Breast epithelium (tissue), 4 donors: Measurements from ENCODE around the gene CAPN1. TPM values are rescaled to one million over a fixed set of nuclear protein-coding genes. Genes with fewer than 3 reads are reported as not detected.

ENCODE experiments used
- DNase-seq, 2 donors: peaks; one replicate each; pipeline ENCODE4 v3.0.0-alpha.2; 2019; ENCODE audit warnings: low spot score in 2 of 2
- H3K27ac ChIP-seq, 2 donors: fragments of 200-600 bp; sonication (generic) in 1 of 2; one replicate each; pipeline ENCODE4 v1.5.1; 2016 to 2019; ENCODE audit warnings: mild to moderate bottlenecking in 1 of 2
- H3K27me3 ChIP-seq, 2 donors: fragments of 200-600 bp; sonication (generic) in 1 of 2; one replicate each; pipeline versions ENCODE4 v1.5.1 to v1.6.0; 2017 to 2019; ENCODE audit warnings: control low read depth in 1 of 2, mild to moderate bottlenecking in 1 of 2
- H3K36me3 ChIP-seq: fragments of 200-600 bp; one replicate; pipeline ENCODE4 v1.5.1; 2019
- H3K4me1 ChIP-seq, 2 donors: fragments of 200-600 bp; sonication (generic); one replicate each; pipeline ENCODE4 v1.5.1; 2016 to 2019; ENCODE audit warnings: control low read depth in 1 of 2
- H3K4me3 ChIP-seq, 3 donors: fragments of 200-600 bp; sonication (generic); 1 replicate in 2 of 3; 2 replicates in 1 of 3; pipeline ENCODE4 v1.5.1; 2016 to 2019; ENCODE audit warnings: mild to moderate bottlenecking in 3 of 3, moderate library complexity in 2 of 3
- H3K9me3 ChIP-seq, 2 donors: fragments of 200-600 bp; sonication (generic) in 1 of 2; one replicate each; pipeline ENCODE4 v1.5.1; 2016 to 2019; ENCODE audit warnings: control low read depth in 1 of 2
- POLR2A ChIP-seq: fragments of 450-650 bp; IDR thresholded peaks from one replicate; pipeline ENCODE4 v1.6.1; 2016; ENCODE audit warnings: antibody characterized with exemption, mild to moderate bottlenecking, moderate library complexity
- POLR2AphosphoS5 ChIP-seq, 3 donors: sonication (generic); formaldehyde crosslinking; IDR thresholded peaks; one replicate each; pipeline ENCODE4 v1.6.1; 2017; ENCODE audit warnings: antibody characterized with exemption in 3 of 3
- intact Hi-C: fragments of 100-400 bp; cut with DNase I; formaldehyde crosslinking; loops from one replicate; pipeline ENCODE4 v1.15.1; 2023; ENCODE audit warnings: low total_unique reads
- total RNA-seq, 3 donors: library from RNA; depleted of rRNA; stranded (reverse); fragments of >200 nt; gene quantifications; one replicate each; pipeline ENCODE4 v1.1.0, GENCODE V29; 2016
- TF ChIP-seq, protein P1 (sequence below), 3 donors: fragments of 450-650 bp; IDR thresholded peaks; one replicate each; pipeline ENCODE4 v1.5.1; 2016 to 2017; ENCODE audit warnings: antibody characterized with exemption in 3 of 3, mild to moderate bottlenecking in 3 of 3, moderate library complexity in 3 of 3

The CAPN1 gene
- total RNA-seq, 3 donors from 2014 or later: 112 to 167 (median 140) TPM

DNA sequence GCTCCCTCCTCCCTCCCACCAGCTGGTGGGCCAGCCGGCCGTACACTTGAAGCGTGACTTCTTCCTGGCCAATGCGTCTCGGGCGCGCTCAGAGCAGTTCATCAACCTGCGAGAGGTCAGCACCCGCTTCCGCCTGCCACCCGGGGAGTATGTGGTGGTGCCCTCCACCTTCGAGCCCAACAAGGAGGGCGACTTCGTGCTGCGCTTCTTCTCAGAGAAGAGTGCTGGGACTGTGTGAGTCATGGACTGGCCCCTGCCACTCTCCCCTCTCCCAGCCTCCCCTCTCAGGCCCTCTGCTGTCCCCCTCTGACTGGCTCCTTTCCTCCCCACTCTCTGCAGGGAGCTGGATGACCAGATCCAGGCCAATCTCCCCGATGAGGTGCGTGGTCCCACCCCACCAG lies 24.7 kb downstream of the CAPN1 start:
- Histone ChIP-seq H3K27ac (no peak overlapping the region), H3K4me3 (no peak overlapping the region), H3K27me3 (no peaks in the 10 kb centered on the region), H3K9me3 (no peaks in the 10 kb centered on the region), H3K4me1 (no peaks in the 10 kb centered on the region), H3K36me3 (peaks cover 17% of the 10 kb centered on the region)
- intact Hi-C loops: no loop called here
- DNase-seq: no peak
- TF ChIP-seq, protein P1, sequence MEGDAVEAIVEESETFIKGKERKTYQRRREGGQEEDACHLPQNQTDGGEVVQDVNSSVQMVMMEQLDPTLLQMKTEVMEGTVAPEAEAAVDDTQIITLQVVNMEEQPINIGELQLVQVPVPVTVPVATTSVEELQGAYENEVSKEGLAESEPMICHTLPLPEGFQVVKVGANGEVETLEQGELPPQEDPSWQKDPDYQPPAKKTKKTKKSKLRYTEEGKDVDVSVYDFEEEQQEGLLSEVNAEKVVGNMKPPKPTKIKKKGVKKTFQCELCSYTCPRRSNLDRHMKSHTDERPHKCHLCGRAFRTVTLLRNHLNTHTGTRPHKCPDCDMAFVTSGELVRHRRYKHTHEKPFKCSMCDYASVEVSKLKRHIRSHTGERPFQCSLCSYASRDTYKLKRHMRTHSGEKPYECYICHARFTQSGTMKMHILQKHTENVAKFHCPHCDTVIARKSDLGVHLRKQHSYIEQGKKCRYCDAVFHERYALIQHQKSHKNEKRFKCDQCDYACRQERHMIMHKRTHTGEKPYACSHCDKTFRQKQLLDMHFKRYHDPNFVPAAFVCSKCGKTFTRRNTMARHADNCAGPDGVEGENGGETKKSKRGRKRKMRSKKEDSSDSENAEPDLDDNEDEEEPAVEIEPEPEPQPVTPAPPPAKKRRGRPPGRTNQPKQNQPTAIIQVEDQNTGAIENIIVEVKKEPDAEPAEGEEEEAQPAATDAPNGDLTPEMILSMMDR (IDR thresholded peaks at IDR 0.05): no peak
- TF ChIP-seq POLR2A (no peak), POLR2AphosphoS5 (IDR thresholded peaks at IDR 0.05) (no peak)

DNA sequence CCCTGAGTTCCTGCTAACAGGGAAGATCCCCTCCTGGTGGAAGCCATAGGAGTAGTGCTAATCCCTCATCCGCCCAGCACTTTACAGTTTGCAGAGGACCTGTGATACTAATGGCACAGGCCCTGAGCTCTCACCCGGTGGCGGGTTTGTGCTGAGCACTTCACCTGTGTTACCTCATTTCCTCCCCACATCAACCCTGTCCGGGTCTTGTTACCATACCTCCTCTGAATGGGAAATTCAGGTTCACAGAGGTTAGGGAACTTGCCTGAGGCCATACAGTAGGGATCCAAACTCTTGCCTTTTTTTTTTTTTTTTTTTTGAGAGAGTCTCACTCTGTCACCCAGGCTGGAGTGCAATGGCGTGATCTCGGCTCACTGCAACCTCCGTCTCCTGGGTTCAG lies 25.2 kb downstream of the CAPN1 start:
- Histone ChIP-seq H3K9me3 (no peaks in the 10 kb centered on the region), H3K36me3 (peaks cover 17% of the 10 kb centered on the region), H3K27me3 (no peaks in the 10 kb centered on the region), H3K4me3 (no peak overlapping the region), H3K27ac (no peak overlapping the region), H3K4me1 (no peaks in the 10 kb centered on the region)
- DNase-seq: no peak
- intact Hi-C loops: no loop called here
- no peak for TF ChIP-seq POLR2A
- TF ChIP-seq POLR2AphosphoS5 (IDR thresholded peaks at IDR 0.05): no peak
- TF ChIP-seq, protein P1 (IDR thresholded peaks at IDR 0.05): no peak

DNA sequence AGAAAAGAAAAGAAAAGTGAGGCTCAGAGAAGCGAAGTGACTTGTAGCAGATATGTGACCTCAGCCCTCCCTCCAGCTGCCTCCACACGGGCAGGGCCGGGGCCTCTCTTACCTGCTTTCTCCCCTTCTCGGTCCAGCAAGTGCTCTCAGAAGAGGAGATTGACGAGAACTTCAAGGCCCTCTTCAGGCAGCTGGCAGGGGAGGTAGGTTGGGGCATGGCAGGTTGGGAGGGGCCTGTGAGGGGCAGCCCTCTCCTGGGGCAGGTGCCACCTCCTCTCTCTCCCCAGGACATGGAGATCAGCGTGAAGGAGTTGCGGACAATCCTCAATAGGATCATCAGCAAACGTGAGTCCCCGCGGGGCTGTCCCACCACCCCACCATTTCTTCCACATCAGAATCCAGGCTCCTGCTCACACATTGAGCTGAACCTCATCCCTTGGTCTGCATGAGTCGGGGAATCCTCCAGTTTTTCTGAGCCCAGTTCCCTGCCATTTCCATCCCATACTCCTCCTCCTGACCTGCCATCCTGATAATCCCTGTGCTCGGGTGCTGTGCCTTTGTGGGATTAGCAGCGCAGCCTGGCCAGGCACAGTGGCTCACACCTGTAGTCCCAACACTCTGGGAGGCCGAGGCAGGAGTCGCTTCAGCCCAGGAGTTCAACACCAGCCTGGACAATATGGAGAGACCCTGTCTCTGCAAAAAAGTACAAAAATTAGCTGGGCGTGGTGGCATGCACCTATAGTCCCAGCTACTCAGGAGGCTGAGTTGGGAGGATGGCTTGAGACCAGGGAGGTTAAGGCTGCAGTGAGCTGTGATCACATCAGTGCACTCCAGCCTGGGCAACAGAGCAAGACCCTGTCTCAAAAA lies 26.4 kb downstream of the CAPN1 start:
- intact Hi-C loops: no loop called here
- peaks cover 17% of the 10 kb centered on the region for H3K36me3 ChIP-seq

DNA sequence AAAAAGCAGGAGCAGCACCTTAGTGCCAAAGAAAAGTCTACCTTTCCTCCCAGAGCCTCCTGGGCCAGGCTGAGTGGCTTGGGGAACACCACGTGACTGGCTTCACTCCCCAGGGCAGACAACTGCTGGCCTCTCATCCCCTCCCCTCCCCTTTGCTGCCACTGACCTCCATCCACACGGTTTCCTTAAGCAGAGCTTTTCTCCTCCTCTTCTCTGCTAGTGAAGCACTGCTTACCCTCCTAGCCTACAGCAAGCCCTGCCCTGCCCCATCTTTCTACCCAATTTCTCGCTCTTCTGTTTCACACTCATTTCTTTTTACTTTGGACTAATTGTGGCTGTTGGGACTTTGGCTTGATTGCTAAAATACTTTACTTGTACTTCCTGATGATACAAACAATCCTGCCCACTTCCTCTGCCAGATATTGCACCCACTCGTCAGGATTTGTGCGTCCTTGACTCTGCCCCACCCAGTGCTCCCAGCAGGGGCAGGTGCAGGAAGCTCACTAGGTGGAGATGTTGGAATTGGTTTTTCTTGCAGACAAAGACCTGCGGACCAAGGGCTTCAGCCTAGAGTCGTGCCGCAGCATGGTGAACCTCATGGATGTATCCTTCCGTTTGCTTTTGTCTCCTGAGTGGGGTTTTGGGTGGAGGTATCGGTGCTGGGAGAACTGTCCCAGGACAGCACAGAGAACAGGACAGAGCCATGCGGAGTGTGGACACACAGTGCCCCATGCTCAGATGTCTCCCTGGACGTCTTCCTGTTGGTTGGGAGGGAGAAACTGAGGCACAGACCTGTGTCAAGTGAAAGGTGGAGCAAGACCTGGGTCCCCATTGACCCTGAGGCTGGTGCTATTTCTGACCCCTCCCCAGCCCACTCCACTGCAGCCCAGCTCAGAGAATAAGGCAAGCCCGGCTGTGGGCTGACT lies 27.3 kb downstream of the CAPN1 start:
- no peak for TF ChIP-seq POLR2A
- TF ChIP-seq, protein P1 (IDR thresholded peaks at IDR 0.05): no peak
- Histone ChIP-seq H3K9me3 (no peaks in the 10 kb centered on the region), H3K27me3 (no peaks in the 10 kb centered on the region), H3K27ac (no peak overlapping the region), H3K4me1 (no peaks in the 10 kb centered on the region), H3K4me3 (no peak overlapping the region), H3K36me3 (peaks cover 17% of the 10 kb centered on the region)
- DNase-seq: no peak
- intact Hi-C loops: no loop called here

More for the DNA sequence above, 26.4 kb downstream of the CAPN1 start:
- Histone ChIP-seq H3K4me3 (no peak overlapping the region), H3K4me1 (no peaks in the 10 kb centered on the region), H3K27me3 (no peaks in the 10 kb centered on the region), H3K9me3 (no peaks in the 10 kb centered on the region), H3K27ac (no peak overlapping the region)
- DNase-seq: no peak
- TF ChIP-seq POLR2AphosphoS5 (IDR thresholded peaks at IDR 0.05) (no peak), POLR2A (no peak)
- TF ChIP-seq, protein P1 (IDR thresholded peaks at IDR 0.05): no peak
